H9 (cell line): ENCODE data around the gene SLC4A1. TPM values are rescaled to one million over a fixed set of nuclear protein-coding genes. Genes with fewer than 3 reads are reported as not detected.
A peak's percentile ranks its signal among the peaks of the same experiment; 100 is the strongest.

Source experiments
- DNase-seq: peaks from one replicate; pipeline ENCODE4 v3.0.0-alpha.2; 2017
- H2AFZ ChIP-seq: one replicate; pipeline ENCODE4 v1.6.1; 2013; ENCODE audit warnings: mild to moderate bottlenecking, low read length, control low read depth, moderate library complexity
- H2AK5ac ChIP-seq: 2 replicates; pipeline ENCODE4 v1.6.1; 2013; ENCODE audit warnings: low read length, control low read depth, mixed read lengths; ENCODE audit not compliant: insufficient read length
- H2BK120ac ChIP-seq: one replicate; pipeline ENCODE4 v1.6.1; 2013; ENCODE audit warnings: low read depth, mild to moderate bottlenecking, low read length, control low read depth, inconsistent platforms; ENCODE audit not compliant: poor library complexity, severe bottlenecking
- H2BK12ac ChIP-seq: 2 replicates; pipeline ENCODE4 v1.6.1; 2013; ENCODE audit warnings: low read length, control low read depth, mixed read lengths, low read depth; ENCODE audit not compliant: insufficient read length
- H2BK15ac ChIP-seq: 2 replicates; pipeline ENCODE4 v1.6.1; 2013; ENCODE audit warnings: low read depth, low read length, control low read depth
- H2BK20ac ChIP-seq: one replicate; pipeline ENCODE4 v1.6.1; 2013; ENCODE audit warnings: low read depth, mild to moderate bottlenecking, low read length, control low read depth, inconsistent platforms; ENCODE audit not compliant: poor library complexity, severe bottlenecking
- H2BK5ac ChIP-seq: 2 replicates; pipeline ENCODE4 v1.6.1; 2013; ENCODE audit warnings: low read length, control low read depth, mixed read lengths; ENCODE audit not compliant: insufficient read length
- H3K14ac ChIP-seq: 2 replicates; pipeline ENCODE4 v1.6.1; 2013; ENCODE audit warnings: low read length, control low read depth; ENCODE audit not compliant: insufficient read depth
- H3K18ac ChIP-seq: 2 replicates; pipeline ENCODE4 v1.6.1; 2013; ENCODE audit warnings: low read depth, mild to moderate bottlenecking, mixed read lengths, low read length, control low read depth; ENCODE audit not compliant: insufficient read length
- H3K23ac ChIP-seq: 2 replicates; pipeline ENCODE4 v1.6.1; 2013; ENCODE audit warnings: low read length, control low read depth, mixed read lengths, low read depth; ENCODE audit not compliant: insufficient read length
- H3K23me2 ChIP-seq: 2 replicates; pipeline ENCODE4 v1.6.1; 2013; ENCODE audit warnings: low read depth, mild to moderate bottlenecking, mixed read lengths, low read length, control low read depth; ENCODE audit not compliant: insufficient read length, poor library complexity, severe bottlenecking
- H3K27ac ChIP-seq: 2 replicates; pipeline ENCODE4 v1.5.1; 2013; ENCODE audit warnings: low read length, control low read depth, mixed read lengths, low read depth; ENCODE audit not compliant: insufficient read length
- H3K27me3 ChIP-seq: 2 replicates; pipeline ENCODE4 v1.6.1; 2013; ENCODE audit warnings: low read length, control low read depth, inconsistent platforms; ENCODE audit not compliant: insufficient read depth
- H3K4ac ChIP-seq: 2 replicates; pipeline ENCODE4 v1.6.1; 2013; ENCODE audit warnings: low read depth, mild to moderate bottlenecking, control low read depth, inconsistent platforms, low read length, moderate library complexity
- H3K4me1 ChIP-seq: 2 replicates; pipeline ENCODE4 v1.6.1; 2013; ENCODE audit warnings: low read length, control low read depth, inconsistent platforms; ENCODE audit not compliant: insufficient read depth
- H3K4me2 ChIP-seq: 2 replicates; pipeline ENCODE4 v1.6.1; 2013; ENCODE audit warnings: low read length, control low read depth, mixed read lengths; ENCODE audit not compliant: insufficient read length, insufficient read depth
- H3K56ac ChIP-seq: 2 replicates; pipeline ENCODE4 v1.6.1; 2013; ENCODE audit warnings: low read depth, mild to moderate bottlenecking, mixed read lengths, low read length, control low read depth; ENCODE audit not compliant: insufficient read length
- H3K79me1 ChIP-seq: 2 replicates; pipeline ENCODE4 v1.6.1; 2013; ENCODE audit warnings: low read depth, mild to moderate bottlenecking, moderate library complexity, low read length, control low read depth, inconsistent platforms; ENCODE audit not compliant: insufficient read depth, poor library complexity, severe bottlenecking
- H3K79me2 ChIP-seq: 2 replicates; pipeline ENCODE4 v1.6.1; 2013; ENCODE audit warnings: low read length, control low read depth, inconsistent platforms; ENCODE audit not compliant: insufficient read depth
- H3K9ac ChIP-seq: 2 replicates; pipeline ENCODE4 v1.6.1; 2013; ENCODE audit warnings: low read length, control low read depth, mixed read lengths; ENCODE audit not compliant: insufficient read length; ENCODE audit errors: extremely low read depth
- H3K9me3 ChIP-seq: one replicate; pipeline ENCODE4 v1.6.1; 2013; ENCODE audit warnings: low read depth, low read length, inconsistent platforms; ENCODE audit not compliant: control insufficient read depth
- H3T11ph ChIP-seq: one replicate; pipeline ENCODE4 v1.6.1; 2013; ENCODE audit warnings: mild to moderate bottlenecking, low read length, control low read depth, inconsistent platforms
- H4K20me1 ChIP-seq: one replicate; pipeline ENCODE4 v1.6.1; 2013; ENCODE audit not compliant: control insufficient read depth, insufficient read length, insufficient read depth
- H4K5ac ChIP-seq: 2 replicates; pipeline ENCODE4 v1.6.1; 2013; ENCODE audit warnings: low read depth, mild to moderate bottlenecking, mixed read lengths, low read length, control low read depth; ENCODE audit not compliant: insufficient read length
- H4K8ac ChIP-seq: replicated peaks from 2 replicates; pipeline ENCODE4 v1.6.1; 2013; ENCODE audit warnings: low read length, control low read depth, mixed read lengths, low read depth; ENCODE audit not compliant: insufficient read length
- H4K91ac ChIP-seq: 2 replicates; pipeline ENCODE4 v1.6.1; 2013; ENCODE audit warnings: low read depth, mild to moderate bottlenecking, moderate library complexity, mixed read lengths, low read length, control low read depth; ENCODE audit not compliant: insufficient read length
- H3K27ac Mint-ChIP-seq, 3 experiments: 2 replicates in 2 of 3; 3 replicates in 1 of 3; pipeline ENCODE4 v1.8.0; 2020 to 2021; ENCODE audit warnings: mixed read lengths in 3 of 3, mild to moderate bottlenecking in 1 of 3, moderate library complexity in 1 of 3
- H3K27me3 Mint-ChIP-seq: 2 replicates; pipeline ENCODE4 v1.8.0; 2021; ENCODE audit warnings: low read depth, mild to moderate bottlenecking, moderate library complexity, mixed read lengths
- H3K36me3 Mint-ChIP-seq, 3 experiments: 2 replicates in 2 of 3; 3 replicates in 1 of 3; pipeline ENCODE4 v1.8.0; 2020 to 2021; ENCODE audit warnings: low read depth in 3 of 3, mixed read lengths in 3 of 3; ENCODE audit not compliant: insufficient read depth in 1 of 3
- H3K4me1 Mint-ChIP-seq, 2 experiments: 2 replicates each; pipeline ENCODE4 v1.8.0; 2020; ENCODE audit warnings: mixed read lengths in 2 of 2
- H3K4me3 Mint-ChIP-seq, 2 experiments: 2 replicates in 1 of 2; 3 replicates in 1 of 2; pipeline ENCODE4 v1.8.0; 2020 to 2021; ENCODE audit warnings: mild to moderate bottlenecking in 2 of 2, mixed read lengths in 2 of 2, moderate library complexity in 1 of 2
- H3K9me3 Mint-ChIP-seq, 2 experiments: 2 replicates in 1 of 2; 3 replicates in 1 of 2; pipeline ENCODE4 v1.8.0; 2020; ENCODE audit warnings: mild to moderate bottlenecking in 2 of 2, mixed read lengths in 2 of 2, moderate library complexity in 1 of 2
- CTCF ChIP-seq: fragments of 200-600 bp; sonication (generic); conservative IDR thresholded peaks from 3 replicates; pipeline ENCODE4 v1.8.0; 2021; ENCODE audit warnings: antibody characterized with exemption, mild to moderate bottlenecking
- WGBS: extraction: QIAGEN DNeasy Blood & Tissue Kit; methylation state at CpG from one replicate; pipeline ENCODE4 v1.1.7; 2013; ENCODE audit warnings: missing lambda C conversion rate, low lambda C conversion rate, mixed read lengths; ENCODE audit not compliant: insufficient read length; ENCODE audit errors: extremely low coverage; 5-methylcytosine and 5-hydroxymethylcytosine counted together
- total RNA-seq: library from RNA; stranded (reverse); gene quantifications from 2 replicates; pipeline ENCODE4 v1.2.1, GENCODE V29; 2021

The SLC4A1 gene
- total RNA-seq, 1 experiment from 2014 or later, result not detected

GRCh38 chr17:44257815-44258760, 9.8 kb downstream of the SLC4A1 start:
- H3K56ac ChIP-seq, result peak overlapping the region; percentile 25
- no peak overlapping the region for H2BK15ac ChIP-seq
- no peak overlapping the region for H3K23ac ChIP-seq
- H3K9me3 ChIP-seq, result no peaks in the 10 kb centered on the region
- H3K23me2 ChIP-seq, result no peaks in the 10 kb centered on the region
- H4K5ac ChIP-seq, result no peak overlapping the region
- no peak overlapping the region for H2AFZ ChIP-seq
- H2AK5ac ChIP-seq, result no peak overlapping the region
- no peak overlapping the region; the same call in 1 of the 2 replicates for H3K14ac ChIP-seq
- no peak for TF ChIP-seq CTCF
- H2BK5ac ChIP-seq, result no peak overlapping the region
- no peak overlapping the region for H3T11ph ChIP-seq
- H3K4ac ChIP-seq, result no peak overlapping the region
- no peak overlapping the region for H2BK12ac ChIP-seq
- H3K4me2 ChIP-seq, result no peak overlapping the region
- Mint-ChIP-seq H3K27ac (peak overlapping the region in 1 of 3 experiments; percentile 65; a peak in 2 of 7 replicates), H3K9me3 (no peaks in the 10 kb centered on the region), H3K4me1 (peaks cover 0 to 9% of the 10 kb centered on the region in 2 experiments; a peak in 2 of 4 replicates), H3K36me3 (no peaks in the 10 kb centered on the region), H3K27me3 (peaks cover 10% of the 10 kb centered on the region), H3K4me3 (no peak overlapping the region)
- no peaks in the 10 kb centered on the region for H3K4me1 ChIP-seq
- WGBS, result no CpG with 5 or more reads among the region's 23 CpGs
- H3K79me1 ChIP-seq, result no peaks in the 10 kb centered on the region
- H4K20me1 ChIP-seq, result no peaks in the 10 kb centered on the region
- H3K18ac ChIP-seq, result no peak overlapping the region
- H3K27me3 ChIP-seq, result no peaks in the 10 kb centered on the region
- no peaks in the 10 kb centered on the region for H3K79me2 ChIP-seq
- H3K27ac ChIP-seq, result no peak overlapping the region
- H4K91ac ChIP-seq, result no peak overlapping the region
- no peak overlapping the region for H2BK20ac ChIP-seq
- H2BK120ac ChIP-seq, result no peak overlapping the region
- no peak for DNase-seq
- H3K9ac ChIP-seq, result no peak overlapping the region
- H4K8ac ChIP-seq, result no peak overlapping the region
